KBM-7 (cell line): ENCODE measurements around the gene RMND5A.

Source experiments
- DNase-seq: peaks from one replicate; pipeline ENCODE4 v3.0.0-alpha.2; 2015
- in situ Hi-C: fragments of 300-500 bp; cut with MboI; formaldehyde crosslinking; loops from 2 replicates; pipeline ENCODE4 v1.14.3; 2020; ENCODE audit warnings: low sequenced_read_pairs, low pct_unique_long_range_greater_than_20kb, mixed read lengths

RMND5A gene

DNA sequence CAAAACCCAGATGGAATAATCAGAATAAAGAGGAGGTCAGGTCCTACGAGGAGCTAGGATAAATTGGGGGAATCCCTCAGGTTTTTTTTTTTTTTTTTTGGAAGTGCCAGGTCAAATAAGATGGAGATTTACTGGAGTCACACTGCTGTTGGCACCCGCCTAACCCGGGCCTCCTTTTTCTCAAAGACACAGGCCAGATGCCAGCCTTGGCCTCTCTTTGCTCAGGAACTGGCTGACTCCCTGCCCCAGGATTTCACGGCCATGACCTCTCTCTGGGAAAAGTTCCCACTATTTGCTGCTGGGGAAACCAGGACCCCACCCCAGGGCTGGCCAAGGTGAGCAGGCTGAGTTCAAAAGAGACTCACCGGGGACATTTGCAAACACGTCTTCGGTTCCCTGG lies 68.1 kb downstream of the RMND5A start:
- no peak for DNase-seq
- in situ Hi-C loops, result no loop called here

DNA sequence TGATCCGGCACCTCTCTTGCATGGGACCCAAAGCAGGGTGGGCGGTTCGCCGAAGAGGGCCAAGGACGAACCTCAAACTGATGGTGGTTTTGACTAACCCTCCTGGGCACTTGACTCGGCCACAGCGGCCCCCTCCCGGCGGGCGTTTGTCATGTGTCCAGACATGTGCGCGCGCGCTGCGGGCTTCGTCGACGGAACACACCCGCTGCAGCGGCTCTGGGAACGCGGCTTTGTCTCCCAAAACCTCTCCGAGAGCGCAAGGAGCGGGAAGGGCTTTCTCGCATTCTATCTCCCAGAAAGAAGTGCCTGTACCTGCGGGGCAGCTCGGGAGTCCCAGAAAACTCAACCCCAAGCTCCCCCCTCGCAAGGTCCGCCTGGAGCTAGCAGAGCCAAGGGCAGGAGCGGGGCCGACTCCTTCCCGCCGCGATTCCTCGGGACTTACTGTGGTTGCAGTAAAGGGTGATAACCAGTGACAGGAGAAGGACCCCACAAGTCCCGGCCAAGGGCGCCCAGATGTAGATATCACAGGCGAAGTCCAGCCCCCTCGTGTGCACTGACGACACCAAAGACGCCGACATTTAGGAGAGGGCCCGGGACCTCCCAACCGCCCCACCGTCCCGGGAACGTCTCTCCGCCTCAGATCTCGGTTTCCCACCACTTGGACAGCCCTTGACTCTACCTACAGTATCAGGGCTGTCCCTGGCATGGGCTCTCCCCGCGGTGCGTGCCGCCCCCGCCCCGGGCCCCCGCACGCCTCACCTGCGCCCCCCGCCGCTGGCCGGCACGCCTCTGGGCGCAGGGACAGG lies 69.0 kb downstream of the RMND5A start:
- no peak for DNase-seq
- in situ Hi-C loops, result no loop called here

DNA sequence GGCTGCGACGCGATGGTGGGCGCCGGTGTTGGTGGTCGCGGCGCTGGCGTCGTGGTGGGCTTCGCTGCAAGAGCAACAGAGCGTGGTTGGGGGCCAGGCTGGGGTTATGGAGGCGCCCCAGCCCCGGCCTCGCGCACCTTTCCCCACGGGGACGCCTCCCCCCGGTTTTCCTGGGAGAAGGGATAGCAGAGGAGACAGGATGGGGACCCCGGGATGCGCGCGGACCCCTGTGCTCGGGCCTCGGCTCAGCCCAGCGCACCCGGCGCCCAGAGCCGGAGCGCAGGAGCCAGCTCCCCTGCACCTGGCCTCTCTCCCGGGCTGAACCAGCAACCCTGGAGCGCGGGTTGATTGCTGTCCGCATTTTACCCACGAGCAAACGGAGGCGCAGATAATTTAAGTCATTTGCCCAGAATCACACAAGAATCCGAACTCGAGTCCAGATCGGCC lies 69.6 kb downstream of the RMND5A start:
- in situ Hi-C loops, result no loop called here
- no peak for DNase-seq

DNA sequence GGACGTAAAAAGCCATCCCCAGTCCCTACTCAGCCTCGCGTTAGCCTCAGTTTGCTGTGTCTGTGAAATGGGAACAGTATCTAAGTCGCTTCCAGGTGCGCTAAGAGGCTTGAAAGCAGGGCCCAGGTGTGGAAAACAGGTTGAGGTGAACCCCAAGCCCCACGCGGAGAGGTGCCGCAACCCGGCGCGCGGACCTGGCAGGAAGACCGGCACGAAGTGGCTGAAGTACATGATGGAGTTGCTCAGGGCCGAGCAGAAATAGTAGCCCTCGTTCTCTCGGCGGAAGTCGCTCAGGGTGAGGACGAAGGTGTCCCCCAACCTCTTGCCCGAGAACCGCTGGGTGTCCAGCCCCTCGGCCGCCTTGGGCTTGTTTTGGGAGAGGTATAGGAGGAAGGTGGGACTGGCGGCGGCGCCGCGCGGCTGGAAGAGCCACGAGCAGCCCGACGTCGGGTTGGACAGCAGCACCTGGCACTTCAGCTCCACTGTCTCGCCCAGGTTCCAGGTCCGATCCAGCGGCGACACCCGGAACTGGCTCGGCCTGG lies 70.1 kb downstream of the RMND5A start:
- in situ Hi-C loops, result no loop called here
- DNase-seq, result no peak

DNA sequence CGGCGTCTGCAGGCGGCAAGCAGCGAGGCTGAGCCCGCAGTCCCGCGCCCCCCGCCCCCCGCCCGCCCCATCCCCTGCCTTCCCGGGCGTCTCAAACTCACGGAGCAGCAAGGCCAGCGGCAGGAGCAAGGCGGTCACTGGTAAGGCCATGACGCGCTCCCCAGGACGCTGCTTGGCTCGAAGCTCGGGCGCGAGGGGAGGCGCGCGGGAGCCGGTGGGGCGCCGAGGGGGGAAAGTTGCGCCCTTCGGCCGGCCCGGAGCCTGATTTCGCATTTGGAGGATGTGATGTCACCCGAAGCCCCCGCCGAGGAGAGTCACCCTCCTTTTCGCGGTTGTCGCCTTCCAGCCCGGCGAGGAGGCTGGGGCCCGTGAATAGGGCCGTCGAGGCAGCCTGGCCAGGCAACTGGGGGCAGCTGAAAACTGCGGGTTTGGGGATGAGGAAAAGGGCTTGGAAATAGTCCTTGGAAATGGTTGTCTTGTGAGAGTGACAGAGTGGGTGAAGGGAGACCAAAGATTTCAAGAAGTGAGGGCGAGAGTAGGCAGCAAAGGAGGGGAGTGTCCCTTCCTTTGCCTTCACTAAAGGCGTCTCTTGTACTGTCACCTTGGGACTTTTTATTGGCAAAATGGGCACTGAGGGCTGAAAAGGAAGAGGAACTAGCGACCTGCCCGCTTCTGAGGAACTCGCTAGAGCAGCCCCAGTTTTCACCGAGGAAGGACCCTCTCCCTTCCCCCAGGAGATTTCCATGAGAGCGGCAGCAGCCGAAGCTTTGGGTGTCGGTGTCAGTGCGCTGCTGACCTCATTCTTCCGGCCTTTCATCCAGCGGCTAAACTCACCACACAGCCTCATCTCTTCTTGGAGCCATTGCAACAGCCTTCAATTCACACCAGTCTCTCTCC lies 70.8 kb downstream of the RMND5A start, which contains the start of gene CD8A:
TSS of gene CD8A (minus strand) at position 238 of the 897 bp plus-strand sequence. CDS start at position 150, 88 bp downstream.
- in situ Hi-C loops, result no loop called here
- DNase-seq, result no peak

DNA sequence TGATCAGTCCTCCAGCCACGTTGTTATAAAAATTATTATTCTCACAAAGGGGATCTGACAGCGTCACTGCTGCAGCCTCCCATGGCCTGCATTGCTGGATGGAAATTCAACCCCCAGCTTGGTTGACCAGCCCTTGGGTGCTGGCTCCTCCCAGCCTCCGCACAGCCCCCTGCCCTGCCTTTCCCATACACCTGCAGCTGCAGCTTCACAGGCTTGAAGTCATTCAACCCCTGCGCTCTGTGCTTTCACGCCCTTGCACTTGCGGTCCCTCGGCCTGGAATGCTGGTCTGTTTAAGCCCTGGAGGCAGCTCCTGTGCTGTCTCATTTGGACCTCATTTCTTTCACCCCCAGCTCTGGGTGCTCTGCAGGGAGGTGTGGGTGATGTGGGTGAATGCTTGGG lies 71.5 kb downstream of the RMND5A start:
- in situ Hi-C loops, result no loop called here
- DNase-seq, result no peak

DNA sequence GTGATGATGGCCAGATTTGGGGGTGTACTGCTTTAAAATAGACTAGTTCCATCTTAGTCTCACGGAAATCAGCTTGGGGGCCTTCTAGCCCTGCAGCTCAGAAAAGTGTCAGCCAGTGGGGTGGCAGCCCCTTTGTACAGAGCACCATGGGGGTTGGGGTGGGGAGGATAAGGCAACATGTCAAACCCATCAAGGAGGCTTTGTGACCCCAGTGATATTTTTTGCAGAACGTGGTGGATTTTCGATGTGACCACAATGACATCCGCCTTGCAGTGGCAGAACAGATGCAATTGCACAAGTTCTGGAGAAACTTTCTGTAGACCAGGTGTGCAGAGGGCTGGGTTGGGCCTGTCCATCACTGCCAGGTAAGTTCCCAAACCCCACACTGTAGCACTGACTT lies 73.7 kb downstream of the RMND5A start:
- no peak for DNase-seq
- in situ Hi-C loops, result no loop called here

DNA sequence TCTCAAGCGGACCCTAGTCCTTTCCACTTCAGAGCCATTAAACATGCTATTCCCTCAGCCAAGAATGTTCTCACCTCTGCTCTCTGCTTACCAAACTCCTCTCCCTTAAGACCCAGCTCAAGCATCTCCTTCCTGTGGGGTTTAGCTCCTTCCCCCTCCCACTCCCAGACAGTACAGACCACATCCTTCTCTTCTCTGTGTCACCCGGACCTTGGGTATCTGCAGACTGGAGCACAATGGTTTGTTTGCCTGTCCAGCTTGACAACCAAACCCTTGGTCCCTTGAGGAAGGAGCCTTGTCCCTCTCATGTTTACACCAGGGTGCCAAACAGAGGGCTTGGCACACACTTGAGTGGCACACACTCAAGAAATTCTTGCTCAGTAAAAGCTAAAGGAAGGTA lies 74.8 kb downstream of the RMND5A start:
- in situ Hi-C loops, result no loop called here
- DNase-seq, result no peak

DNA sequence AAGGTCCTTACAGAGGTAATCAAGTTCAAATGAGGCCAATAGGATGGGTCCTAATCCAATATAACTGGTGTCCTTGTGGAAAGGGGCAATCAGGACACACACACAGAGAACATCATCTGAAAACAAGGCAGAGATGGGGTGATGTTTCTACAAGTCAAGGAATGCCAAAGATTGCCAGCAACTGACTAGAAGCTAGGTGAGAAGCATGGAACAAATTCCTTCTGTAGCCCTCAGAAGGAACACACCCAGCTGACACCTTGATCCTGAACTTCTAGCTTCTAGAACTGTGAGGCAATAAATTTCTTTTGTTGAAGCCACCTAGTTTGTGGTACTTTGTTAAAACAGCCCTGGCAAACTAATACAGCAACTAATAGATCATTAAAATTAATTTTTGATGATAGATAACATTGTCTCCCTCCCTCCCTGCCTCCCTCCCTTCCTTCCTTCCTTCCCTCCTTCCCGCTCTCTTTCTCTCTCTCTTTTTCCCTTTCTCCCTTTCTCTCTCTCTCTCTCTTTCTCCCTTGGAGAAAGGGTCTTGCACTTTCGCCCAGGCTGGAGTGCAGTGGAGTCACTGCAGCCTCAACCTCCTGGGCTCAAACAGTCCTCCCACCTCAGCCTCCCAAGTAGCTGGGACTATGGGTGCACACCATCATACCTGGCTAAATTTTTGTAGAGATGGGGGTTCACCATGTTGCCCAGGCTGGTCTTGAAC lies 80.9 kb downstream of the RMND5A start:
- in situ Hi-C loops, result no loop called here
- DNase-seq, result no peak

DNA sequence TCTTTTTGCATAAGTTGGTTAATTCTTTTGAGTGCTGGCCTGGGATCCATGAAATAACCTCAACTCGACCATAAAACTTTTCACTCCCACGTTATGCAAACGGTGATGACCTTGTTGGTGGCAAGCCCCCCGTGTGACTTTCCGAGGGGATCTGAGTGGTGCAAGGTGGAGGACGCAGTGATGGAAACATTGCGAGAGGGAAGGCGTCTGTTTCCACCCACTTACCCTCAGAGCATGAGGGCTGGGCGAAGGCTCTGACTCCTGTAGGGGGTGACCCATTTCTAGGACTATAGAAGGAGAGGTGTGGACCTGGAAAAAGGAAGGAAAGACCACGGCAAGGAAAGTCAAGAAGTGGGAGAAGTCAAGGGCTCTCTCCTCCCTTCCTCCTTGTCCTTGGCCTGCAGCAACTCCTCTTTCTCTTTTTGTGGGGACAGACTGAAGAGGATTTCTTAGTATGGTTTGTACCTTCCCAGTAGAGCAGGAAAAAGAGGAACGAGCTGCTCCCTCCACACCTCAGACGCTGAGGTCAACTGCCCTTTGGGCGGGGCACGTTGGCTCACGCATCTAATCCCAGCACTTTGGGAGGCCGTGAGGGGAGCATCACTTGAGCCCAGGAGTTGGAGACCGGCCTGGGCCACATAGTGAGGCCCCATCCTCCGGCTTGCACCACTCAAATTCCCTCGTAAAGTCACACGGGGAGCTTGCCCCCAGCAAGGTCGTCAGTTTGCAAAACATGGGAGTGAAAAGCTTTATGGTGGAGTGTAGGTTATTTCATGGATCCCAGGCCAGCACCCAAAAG lies 86.2 kb downstream of the RMND5A start:
- in situ Hi-C loops, result no loop called here
- DNase-seq, result peak; percentile 19

DNA sequence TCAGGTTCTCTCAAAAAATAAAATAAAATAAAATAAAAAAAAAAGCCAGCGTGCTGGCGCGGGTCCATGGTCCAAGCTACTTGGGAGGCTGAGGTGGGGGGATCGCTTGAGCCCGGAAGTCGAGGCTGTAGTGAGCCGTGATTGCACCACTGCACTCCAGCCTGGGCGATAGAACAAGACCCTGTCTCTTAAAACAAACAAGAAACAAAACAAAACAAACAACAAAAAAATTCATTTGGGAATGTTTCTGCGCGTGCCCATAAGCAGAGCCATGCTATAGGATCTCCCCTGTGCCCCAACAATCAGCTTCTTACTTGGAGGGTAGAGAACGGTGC lies 87.0 kb downstream of the RMND5A start:
- in situ Hi-C loops, result no loop called here
- DNase-seq, result no peak

DNA sequence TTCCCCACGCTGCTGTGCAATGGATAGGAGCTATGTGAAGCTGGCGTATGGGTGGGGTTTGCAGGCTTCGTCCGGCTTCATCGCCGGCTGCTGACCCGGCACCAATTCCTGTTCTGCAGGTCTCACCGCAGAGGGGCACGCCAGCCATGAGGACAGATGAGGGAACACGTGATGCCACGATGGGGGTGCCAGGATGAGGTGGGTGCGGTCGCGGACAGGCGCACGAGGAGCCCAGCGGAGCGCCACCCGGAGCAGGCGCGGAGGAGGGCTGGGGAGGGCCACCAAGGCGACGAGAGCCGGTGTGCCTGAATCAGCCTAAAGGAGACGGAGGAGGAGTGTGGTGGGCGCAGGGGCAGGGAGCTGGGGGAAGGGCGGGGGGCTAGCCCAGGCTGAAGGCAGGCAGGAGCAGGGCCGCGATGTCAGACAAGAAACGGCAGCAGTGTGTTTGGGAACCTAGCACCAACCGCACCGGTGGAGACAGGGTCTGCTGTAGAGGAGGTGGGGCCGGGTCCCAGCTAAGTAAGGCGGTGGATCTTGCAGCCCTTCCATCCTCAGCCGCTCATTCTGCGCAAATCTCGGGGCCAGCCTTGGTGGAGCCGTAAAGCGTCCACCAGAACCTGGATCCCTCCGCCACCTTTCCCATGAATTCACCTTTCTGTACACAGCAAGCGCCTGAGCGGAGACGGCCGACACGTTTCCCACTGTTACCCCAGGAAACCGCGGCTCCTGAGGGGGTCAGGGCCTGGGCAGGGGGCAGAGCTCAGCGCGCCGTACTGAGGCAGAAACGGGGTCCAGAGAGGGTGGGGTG lies 87.6 kb downstream of the RMND5A start:
- peak; percentile 47 for DNase-seq

DNA sequence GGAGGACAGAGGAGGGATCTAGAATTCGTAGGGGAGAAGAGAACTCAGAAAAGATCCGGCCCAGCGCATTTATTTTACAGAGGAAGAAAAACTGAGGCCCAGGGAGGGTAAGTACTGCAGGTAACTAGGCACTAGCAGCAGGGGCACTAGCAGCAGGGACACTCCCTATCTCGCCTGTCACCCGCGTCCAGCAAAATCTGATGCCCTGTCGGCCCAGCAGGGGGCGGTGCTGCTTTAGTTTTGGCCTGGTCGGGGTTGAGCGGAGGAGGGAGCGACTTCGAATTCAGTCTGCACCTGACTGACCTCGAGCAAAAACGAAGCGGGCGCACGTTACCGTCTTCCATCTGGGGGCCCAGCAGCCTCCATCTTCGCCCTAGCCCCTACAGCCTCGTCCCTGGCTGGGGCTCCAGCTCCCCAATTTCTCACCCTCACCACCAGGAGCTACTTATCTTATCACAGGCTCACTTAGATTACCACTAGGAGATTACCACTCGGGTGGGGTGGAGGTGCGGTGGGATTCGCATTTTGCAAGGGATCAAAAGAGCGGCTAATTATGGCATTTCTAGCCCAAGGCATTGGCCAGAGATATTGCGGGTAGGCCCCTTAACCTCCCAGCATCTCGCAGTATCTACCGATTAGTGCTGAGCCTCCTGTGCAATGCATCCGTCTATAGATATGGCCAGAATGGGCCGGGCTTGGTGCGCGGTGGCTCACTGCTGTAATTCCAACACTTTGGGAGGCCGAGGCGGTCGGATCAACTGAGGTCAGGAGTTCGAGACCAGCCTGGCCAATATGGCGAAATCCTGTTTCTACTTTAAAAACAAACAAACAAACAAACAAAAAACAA lies 88.4 kb downstream of the RMND5A start:
- in situ Hi-C loops, result no loop called here

More for the DNA sequence above, 87.6 kb downstream of the RMND5A start:
- in situ Hi-C loops, result no loop called here

DNA sequence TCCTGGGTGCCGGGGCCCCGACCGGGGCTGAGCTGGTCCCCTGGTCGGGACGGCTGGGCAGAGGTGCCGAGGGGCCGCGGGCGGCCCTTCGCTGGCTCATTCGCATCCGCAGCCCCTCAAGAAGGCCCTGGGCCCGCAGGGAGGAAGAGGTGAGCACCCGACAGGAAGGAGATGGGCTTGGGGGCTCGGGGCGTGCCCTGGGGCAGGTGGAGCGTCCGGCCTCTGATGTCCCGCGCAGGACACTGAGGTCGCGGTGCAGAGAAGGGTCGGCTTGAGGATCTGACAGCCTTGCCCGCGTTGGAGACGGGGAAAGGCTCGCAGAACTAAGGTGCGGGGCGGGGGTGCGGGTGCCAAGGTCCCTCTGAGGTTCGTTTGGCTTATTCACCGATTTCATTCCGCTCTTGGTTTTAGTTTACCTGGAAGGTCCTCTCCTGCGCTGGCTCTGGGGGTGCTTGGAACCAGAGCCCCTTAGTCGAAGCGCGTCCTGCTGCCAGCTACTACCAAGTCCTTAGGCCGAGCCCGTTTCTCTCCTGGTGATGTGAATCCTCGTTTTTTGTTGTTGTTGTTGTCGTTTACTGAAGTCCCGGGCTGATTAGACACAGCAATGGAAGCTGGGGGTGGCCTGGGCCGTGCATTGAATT lies 89.5 kb downstream of the RMND5A start:
- in situ Hi-C loops, result no loop called here
- no peak for DNase-seq

More for the DNA sequence above, 88.4 kb downstream of the RMND5A start:
- peak; percentile 95 for DNase-seq

DNA sequence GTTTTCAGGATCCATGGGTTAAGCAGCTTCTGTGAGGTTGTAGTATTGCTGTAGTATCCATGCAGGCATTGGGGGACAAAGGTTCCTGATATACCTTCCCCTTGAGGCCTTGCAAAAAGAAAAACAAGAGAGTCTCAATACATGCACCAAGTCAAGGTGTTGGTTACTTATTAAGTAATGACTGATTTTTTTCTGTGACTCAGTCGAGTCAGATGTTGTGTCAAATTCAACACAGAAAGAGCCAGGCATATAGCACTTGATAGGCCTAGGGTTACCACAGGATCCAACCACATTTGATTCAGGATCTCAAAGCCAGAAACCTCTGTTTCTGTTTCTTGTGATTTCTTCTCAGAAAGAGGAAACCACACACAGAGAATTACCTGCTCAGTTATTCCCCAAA lies 95.5 kb downstream of the RMND5A start:
- in situ Hi-C loops, result no loop called here
- no peak for DNase-seq

DNA sequence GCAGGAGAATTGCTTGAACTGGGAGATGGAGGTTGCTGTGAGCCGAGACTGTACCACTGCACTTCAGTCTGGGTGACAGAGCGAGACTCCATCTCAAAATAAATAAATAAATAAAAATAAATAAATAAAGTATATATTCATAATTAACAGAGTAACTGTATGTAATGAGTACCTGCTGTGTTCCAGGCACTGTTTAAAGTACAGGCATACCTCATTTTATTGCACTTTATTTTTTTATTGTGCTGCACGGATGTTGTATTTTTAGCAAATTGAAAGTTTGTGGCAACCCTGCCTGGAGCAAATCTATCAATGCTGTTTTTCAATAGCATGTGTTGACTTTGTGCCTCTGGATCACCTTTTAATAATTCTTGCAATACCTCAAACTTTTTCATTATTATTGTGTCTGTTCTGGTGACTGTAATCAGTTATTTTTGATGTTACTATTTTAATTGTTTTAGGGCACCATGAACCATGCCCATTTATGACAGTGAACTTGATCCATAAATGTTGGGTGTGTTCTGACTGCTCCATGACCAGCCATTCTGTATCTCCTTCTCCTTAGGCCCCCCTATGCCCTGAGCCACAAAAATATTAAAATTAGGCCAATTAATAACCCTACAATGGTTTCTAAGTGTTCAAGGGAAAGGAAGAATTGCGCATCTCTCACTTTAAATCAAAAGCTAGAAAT lies 98.2 kb downstream of the RMND5A start:
- in situ Hi-C loops, result no loop called here

More for the DNA sequence above, 98.2 kb downstream of the RMND5A start:
- DNase-seq, result no peak
